ENCODE data around the gene TECTA. TPM values are rescaled to one million over a fixed set of nuclear protein-coding genes. Genes with fewer than 3 reads are reported as not detected.

The TECTA gene
- polyA plus RNA-seq, 1 donor (not counting 4 experiments of a cell fraction or from before 2014, with no cell fraction given): 0.17 TPM

DNA sequence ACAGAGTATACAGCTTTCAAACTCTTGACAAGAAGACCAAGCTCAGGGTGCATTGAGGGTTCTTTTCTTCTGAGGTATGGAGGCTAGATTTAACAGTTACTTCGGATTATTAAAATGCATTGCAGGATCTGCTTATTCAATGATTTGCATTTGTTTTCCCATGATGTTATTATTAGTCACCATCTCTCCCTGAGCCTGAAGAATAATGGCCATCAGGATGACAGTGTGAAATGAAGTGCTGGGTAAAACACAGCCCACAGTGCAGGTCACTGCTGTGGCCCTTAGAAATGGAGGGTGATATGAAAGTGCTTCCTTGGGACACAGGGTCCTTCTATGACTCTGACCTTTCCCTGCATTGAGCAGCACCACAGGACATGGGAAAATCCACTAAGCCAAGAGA, 40.0 kb downstream of the TECTA start:
- TF ChIP-seq EZH2 (IDR thresholded peaks at IDR 0.05; ENCODE audit: low read length): no peak
- TF ChIP-seq, protein P1, sequence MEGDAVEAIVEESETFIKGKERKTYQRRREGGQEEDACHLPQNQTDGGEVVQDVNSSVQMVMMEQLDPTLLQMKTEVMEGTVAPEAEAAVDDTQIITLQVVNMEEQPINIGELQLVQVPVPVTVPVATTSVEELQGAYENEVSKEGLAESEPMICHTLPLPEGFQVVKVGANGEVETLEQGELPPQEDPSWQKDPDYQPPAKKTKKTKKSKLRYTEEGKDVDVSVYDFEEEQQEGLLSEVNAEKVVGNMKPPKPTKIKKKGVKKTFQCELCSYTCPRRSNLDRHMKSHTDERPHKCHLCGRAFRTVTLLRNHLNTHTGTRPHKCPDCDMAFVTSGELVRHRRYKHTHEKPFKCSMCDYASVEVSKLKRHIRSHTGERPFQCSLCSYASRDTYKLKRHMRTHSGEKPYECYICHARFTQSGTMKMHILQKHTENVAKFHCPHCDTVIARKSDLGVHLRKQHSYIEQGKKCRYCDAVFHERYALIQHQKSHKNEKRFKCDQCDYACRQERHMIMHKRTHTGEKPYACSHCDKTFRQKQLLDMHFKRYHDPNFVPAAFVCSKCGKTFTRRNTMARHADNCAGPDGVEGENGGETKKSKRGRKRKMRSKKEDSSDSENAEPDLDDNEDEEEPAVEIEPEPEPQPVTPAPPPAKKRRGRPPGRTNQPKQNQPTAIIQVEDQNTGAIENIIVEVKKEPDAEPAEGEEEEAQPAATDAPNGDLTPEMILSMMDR (optimal IDR thresholded peaks at IDR 0.05 in 1 of 3, IDR thresholded peaks at IDR 0.05 in 1 of 3, conservative IDR thresholded peaks at IDR 0.05 in 1 of 3; ENCODE audit: extremely low read depth in 1 of 3, insufficient read depth in 2 of 3, low read length in 3 of 3): no peak
- Histone ChIP-seq H3K9me1 (ENCODE audit: control insufficient read depth, extremely low read depth, insufficient read depth, low read length) (no peaks in the 10 kb centered on the region), H3K27ac (ENCODE audit: control insufficient read depth, insufficient read depth, low read length) (no peak overlapping the region), H3K79me2 (ENCODE audit: control insufficient read depth, insufficient read depth, low read length) (no peaks in the 10 kb centered on the region), H2AFZ (ENCODE audit: control insufficient read depth, low read length) (no peak overlapping the region), H3K9me3 (ENCODE audit: control insufficient read depth, low read depth, low read length) (no peaks in the 10 kb centered on the region), H3K4me3 (ENCODE audit: control insufficient read depth in 2 of 3, extremely low read depth in 1 of 3, insufficient read depth in 2 of 3, low read depth in 1 of 3, low read length in 3 of 3) (no peak overlapping the region), H4K20me1 (ENCODE audit: control insufficient read depth, extremely low read depth, insufficient read depth, low read length) (no peaks in the 10 kb centered on the region), H3K9ac (ENCODE audit: control insufficient read depth, extremely low read depth, insufficient read depth, low read length) (no peak overlapping the region), H3K27me3 (ENCODE audit: control insufficient read depth, extremely low read depth, insufficient read depth, low read length) (no peaks in the 10 kb centered on the region), H3K4me1 (ENCODE audit: control insufficient read depth, extremely low read depth, insufficient read depth, low read length) (no peaks in the 10 kb centered on the region), H3K36me3 (ENCODE audit: control insufficient read depth in 2 of 2, extremely low read depth in 1 of 2, insufficient read depth in 2 of 2, low read length in 2 of 2) (no peaks in the 10 kb centered on the region), H3K4me2 (ENCODE audit: control insufficient read depth, extremely low read depth, insufficient read depth, low read depth, low read length) (no peak overlapping the region)
- no peak for DNase-seq (ENCODE audit: low read depth, low spot score)
- dilution Hi-C loops (cut with MboI; ENCODE audit: extremely low pct_ligation_motif_present, low sequenced_read_pairs): no loop called here
- no peak for FAIRE-seq

DNA sequence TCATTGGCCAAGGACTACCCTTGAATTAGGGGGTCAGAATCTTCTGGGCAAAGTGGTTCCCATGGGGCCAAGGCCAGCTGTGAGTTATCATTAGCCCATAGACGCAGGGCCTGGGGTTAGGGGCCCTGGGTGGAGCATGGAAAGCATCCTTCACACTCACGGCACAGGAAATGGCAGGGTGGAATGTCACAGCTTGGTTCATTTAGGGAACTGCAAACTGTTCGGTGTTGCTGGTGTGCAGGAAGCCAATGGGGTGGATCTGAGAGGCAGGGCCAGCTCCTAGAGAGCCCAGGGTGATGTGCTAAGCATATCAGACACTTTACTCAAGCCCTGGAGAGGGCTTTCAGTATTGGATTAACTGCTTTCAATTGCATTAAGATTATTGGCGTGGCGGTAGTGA, 42.9 kb downstream of the TECTA start:
- Histone ChIP-seq H3K4me3 (ENCODE audit: control insufficient read depth in 2 of 3, extremely low read depth in 1 of 3, insufficient read depth in 2 of 3, low read depth in 1 of 3, low read length in 3 of 3) (no peak overlapping the region), H3K4me2 (ENCODE audit: control insufficient read depth, extremely low read depth, insufficient read depth, low read depth, low read length) (no peak overlapping the region), H3K36me3 (ENCODE audit: control insufficient read depth in 2 of 2, extremely low read depth in 1 of 2, insufficient read depth in 2 of 2, low read length in 2 of 2) (no peaks in the 10 kb centered on the region), H3K9me3 (ENCODE audit: control insufficient read depth, low read depth, low read length) (no peaks in the 10 kb centered on the region), H2AFZ (ENCODE audit: control insufficient read depth, low read length) (no peak overlapping the region), H3K4me1 (ENCODE audit: control insufficient read depth, extremely low read depth, insufficient read depth, low read length) (no peaks in the 10 kb centered on the region), H3K9ac (ENCODE audit: control insufficient read depth, extremely low read depth, insufficient read depth, low read length) (no peak overlapping the region), H3K9me1 (ENCODE audit: control insufficient read depth, extremely low read depth, insufficient read depth, low read length) (no peaks in the 10 kb centered on the region), H3K27me3 (ENCODE audit: control insufficient read depth, extremely low read depth, insufficient read depth, low read length) (no peaks in the 10 kb centered on the region), H3K79me2 (ENCODE audit: control insufficient read depth, insufficient read depth, low read length) (no peaks in the 10 kb centered on the region), H3K27ac (ENCODE audit: control insufficient read depth, insufficient read depth, low read length) (no peak overlapping the region), H4K20me1 (ENCODE audit: control insufficient read depth, extremely low read depth, insufficient read depth, low read length) (no peaks in the 10 kb centered on the region)
- DNase-seq (ENCODE audit: low read depth, low spot score) (no peak), FAIRE-seq (no peak)
- dilution Hi-C loops (cut with MboI; ENCODE audit: extremely low pct_ligation_motif_present, low sequenced_read_pairs): no loop called here
- TF ChIP-seq, protein P1 (optimal IDR thresholded peaks at IDR 0.05 in 1 of 3, IDR thresholded peaks at IDR 0.05 in 1 of 3, conservative IDR thresholded peaks at IDR 0.05 in 1 of 3; ENCODE audit: extremely low read depth in 1 of 3, insufficient read depth in 2 of 3, low read length in 3 of 3): no peak
- TF ChIP-seq EZH2 (IDR thresholded peaks at IDR 0.05; ENCODE audit: low read length): no peak
